Measurements from ENCODE around the gene CRTC3. TPM values are rescaled to one million over a fixed set of nuclear protein-coding genes. Genes with fewer than 3 reads are reported as not detected.
A peak's percentile ranks its signal among the peaks of the same experiment; 100 is the strongest.
"Not testable (repeated sequence)": the region's sequence is repeated elsewhere in the genome, so short reads cannot be mapped to it uniquely, and the experiment has no call there.

The CRTC3 gene
- total RNA-seq, 1 experiment from 2014 or later = 10.8 TPM

DNA sequence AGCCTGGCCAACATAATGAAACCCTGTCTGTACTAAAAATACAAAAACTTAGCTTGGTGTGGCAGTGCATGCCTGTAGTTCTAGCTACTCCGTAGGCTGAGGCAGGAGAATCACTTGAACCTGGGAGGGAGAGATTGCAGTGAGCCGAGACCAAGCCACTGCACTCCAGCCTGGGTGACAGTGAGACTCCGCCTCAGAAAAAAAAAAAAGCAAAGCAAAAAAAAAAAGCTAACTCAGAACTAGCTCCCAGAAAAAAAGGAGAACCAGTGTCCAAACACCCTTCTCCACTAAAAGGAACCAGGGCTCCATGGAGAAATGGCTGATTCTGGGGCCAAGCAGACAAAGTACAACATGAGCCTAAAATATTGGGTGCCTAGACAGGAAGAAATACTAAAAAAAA lies 16.7 kb upstream of the CRTC3 start:
- in situ Hi-C loops (cut with HindIII; ENCODE audit: low pct_unique_long_range_greater_than_20kb, low sequenced_read_pairs) = no loop called here

DNA sequence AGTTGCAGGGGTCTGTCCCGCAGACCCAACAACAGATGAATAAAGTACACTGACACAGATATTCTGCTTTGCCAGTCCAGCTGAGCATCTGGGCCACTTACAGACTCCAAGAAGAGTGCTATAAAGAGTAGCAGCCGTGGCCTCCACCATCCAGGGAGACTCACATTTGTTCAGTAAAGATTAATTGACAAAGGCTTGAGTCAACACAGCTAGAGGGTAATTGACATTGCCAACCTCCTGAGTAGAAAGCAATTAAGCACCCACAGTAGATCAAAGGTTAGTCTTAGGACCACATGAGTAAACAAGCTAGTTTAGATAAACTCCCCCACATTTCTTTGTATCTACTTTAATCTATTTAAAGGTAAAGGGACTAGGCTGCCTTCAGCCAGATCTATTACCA lies 16.3 kb upstream of the CRTC3 start:
- in situ Hi-C loops (cut with HindIII; ENCODE audit: low pct_unique_long_range_greater_than_20kb, low sequenced_read_pairs) = no loop called here
- no peak for DNase-seq (ENCODE audit: low read depth, low spot score)

More for the DNA sequence above, 16.7 kb upstream of the CRTC3 start:
- no peak for DNase-seq (ENCODE audit: low read depth, low spot score)

DNA sequence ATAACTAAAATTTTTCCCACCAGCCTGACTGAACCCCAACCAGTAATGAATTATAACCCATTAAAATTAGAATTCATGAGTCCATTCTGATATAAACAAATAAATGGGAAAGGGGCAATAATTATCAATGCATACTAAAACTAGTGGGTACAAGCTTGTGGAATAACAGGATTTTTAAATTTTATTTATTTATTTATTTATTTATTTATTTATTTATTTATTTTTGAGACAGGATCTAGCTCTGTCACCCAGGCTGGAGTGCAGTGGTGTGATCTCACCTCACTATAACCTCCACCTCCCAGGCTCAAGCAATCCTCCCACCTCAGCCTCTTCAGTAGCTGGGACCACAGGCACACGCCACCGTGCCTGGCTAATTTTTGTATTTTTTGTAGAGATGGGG lies 15.8 kb upstream of the CRTC3 start:
- in situ Hi-C loops (cut with HindIII; ENCODE audit: low pct_unique_long_range_greater_than_20kb, low sequenced_read_pairs) = not testable (repeated sequence)

DNA sequence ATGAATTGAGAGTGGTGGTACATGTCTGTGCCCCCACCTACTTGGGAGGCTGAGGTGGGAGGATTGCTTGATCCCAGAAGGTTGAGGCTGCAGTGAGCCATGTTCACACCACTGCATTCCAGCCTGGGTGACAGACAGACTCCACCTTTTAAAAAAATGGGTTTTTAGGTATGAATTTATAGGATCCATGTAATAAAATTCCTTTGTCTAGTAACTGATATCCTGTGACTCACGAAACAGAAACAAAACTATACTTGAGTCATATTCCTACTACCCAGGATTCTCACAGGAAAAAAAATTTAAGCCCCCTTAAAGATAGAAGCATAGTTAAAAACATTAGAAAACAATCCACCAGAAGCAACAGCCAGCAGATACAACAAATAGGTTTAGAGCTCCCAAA lies 10.0 kb upstream of the CRTC3 start:
- in situ Hi-C loops (cut with HindIII; ENCODE audit: low pct_unique_long_range_greater_than_20kb, low sequenced_read_pairs) = no loop called here
- no peak for DNase-seq (ENCODE audit: low read depth, low spot score)

More for the DNA sequence above, 15.8 kb upstream of the CRTC3 start:
- DNase-seq (ENCODE audit: low read depth, low spot score) = not testable (repeated sequence)

DNA sequence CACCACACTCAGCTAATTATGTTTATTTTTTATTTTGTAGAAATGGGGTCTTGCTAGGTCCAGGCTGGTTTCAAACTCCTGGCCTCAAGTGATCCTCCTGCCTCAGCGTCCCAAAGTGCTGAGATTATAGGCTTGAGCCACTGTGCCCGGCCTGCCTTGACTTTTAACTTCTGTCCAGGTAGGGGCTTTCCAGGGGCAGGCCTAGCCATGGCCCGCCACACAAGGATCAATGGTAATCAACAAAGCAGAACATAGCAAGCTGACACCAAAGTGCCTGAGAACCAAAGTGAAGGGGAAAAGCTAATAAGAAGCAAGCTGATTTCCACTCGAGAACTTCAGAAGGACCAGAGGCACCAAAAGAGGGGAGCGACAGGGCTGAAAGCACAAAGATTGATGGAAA lies 9.4 kb upstream of the CRTC3 start:
- no peak for DNase-seq (ENCODE audit: low read depth, low spot score)
- in situ Hi-C loops (cut with HindIII; ENCODE audit: low pct_unique_long_range_greater_than_20kb, low sequenced_read_pairs) = no loop called here

DNA sequence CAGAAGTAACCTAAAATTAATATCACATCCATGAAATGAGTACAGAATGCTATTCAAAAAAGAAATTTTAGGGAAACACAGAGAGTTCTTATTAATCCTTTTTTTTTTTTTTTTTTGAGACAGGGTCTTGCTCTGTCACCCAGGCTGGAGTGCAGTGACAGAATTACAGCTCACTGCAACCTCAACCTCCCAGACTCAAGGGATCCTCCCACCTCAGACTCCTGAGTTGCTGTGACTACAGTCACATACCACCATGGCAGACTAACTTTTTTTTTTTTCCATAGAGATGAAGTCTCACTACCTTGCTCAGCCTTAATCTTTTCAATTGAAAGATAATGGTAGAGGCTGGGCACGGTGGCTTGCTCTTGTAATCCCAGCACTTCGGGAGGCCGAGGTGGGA lies 6.3 kb upstream of the CRTC3 start:
- no peak for DNase-seq (ENCODE audit: low read depth, low spot score)
- in situ Hi-C loops (cut with HindIII; ENCODE audit: low pct_unique_long_range_greater_than_20kb, low sequenced_read_pairs) = no loop called here

DNA sequence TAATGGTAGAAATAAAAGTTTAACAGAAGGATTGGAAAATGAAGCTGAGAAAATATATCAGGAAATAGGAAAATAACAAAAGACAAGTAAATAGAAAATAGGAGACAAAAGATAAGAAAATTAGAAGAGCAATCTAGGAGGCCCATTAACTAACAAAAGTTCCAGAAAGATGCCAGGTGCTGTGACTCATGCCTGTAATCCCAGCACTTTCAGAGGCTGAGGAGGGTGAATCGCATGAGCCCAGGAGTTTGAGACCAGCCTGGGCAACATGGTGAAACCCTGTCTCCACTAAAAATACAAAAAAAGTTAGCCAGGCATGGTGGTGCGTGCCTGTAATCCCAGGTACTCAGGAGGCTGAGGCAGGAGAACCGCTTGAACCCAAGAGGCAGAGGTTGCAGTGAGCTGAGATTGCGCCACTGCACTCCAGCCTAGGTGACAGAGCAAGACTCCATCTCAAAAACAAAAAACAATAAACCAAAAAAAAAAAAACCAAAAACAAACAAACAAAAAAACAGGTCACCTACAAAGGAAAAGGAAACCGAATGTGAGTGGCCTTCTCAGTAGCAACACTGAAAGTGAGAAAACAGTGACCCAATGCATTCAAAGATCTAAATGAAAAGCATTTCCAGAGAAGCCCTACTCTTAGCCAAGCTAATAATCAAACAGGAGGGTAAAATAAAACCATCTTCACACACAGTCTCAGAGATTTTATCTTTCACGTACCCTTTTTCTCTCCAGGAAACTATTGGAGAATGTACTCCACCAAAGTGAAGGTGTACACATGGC lies 5.5 kb upstream of the CRTC3 start:
- DNase-seq (ENCODE audit: low read depth, low spot score); in situ Hi-C loops (cut with HindIII; ENCODE audit: low pct_unique_long_range_greater_than_20kb, low sequenced_read_pairs): not testable (repeated sequence)

DNA sequence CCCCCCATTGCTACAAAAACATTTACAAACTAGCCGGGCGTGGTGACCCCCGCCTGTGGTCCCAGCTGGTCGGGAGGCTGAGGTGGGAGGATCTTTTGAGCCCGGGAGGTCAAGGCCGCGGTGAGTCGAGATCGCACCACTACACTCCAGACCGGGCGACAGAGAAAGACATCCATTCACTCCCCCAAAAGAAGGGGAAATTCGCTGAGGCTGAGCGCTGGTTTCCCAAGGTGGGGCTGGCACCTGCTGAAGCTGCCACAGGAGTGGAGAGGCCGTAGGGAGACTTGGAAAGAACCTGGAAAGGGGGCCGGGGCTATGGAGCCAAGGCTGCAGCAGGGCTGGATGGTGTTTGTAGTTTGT lies 732 bp upstream of the CRTC3 start:
- DNase-seq (ENCODE audit: low read depth, low spot score) = no peak
- in situ Hi-C loops (cut with HindIII; ENCODE audit: low pct_unique_long_range_greater_than_20kb, low sequenced_read_pairs) = no loop called here

DNA sequence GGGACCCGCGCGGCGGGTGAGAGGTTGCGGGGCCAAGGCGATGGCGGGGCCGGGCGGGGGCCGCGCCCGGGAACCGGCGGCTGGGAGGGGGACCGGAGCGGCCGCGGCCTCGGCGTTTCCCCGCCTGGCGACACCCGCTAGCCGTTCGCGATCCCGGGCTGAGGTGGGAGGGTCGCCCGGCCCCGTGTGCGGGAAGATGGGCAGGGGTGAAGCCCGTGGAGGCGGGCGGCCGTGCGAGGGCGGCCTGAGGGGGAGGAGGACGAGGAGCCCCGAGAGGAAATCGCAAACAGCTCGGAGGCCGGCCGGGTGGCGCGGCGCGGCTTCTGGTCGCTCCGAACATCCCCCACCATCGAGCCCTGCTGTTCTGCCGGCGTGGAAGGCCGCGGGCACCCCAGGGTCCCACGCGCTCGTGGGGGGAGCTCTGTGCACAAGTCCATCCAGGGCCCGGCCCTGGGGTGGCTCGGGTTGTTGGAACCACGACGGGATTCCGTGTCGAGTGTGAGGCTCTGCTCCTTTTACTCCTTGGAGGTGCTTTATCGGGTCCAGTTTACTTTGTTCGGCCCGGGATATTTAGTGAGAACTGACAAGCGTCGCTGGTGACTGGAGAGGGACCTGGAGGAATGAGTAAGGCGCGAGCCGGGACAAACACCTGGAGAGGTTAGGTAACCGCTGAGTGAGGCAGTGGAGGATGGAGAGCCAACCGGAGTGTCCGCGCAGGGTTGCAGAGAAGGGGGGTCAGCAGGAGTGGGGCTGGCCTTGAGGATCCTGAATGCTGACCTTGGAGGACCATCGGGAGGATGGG lies 728 bp downstream of the CRTC3 start:
- in situ Hi-C loops (cut with HindIII; ENCODE audit: low pct_unique_long_range_greater_than_20kb, low sequenced_read_pairs) = no loop called here
- DNase-seq (ENCODE audit: low read depth, low spot score) = no peak

DNA sequence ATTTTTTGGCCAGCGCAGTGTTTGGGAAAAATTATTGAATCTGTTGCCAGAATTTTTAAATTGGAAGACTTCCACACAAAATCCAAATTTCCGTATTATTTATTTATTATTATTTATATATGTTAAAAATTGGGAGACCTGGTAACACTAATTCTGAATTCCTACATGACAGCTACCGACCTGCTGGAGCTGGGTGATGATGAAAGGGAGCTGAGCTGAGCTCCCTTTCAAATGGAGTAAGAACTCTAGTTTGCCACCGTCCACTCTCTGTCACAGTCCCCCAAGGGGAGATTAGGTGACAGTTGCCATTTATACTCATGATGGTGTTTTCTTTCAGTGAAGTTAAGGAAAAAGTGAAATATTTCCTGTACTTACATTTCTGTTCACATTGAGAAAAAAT lies 1.4 kb downstream of the CRTC3 start:
- no peak for DNase-seq (ENCODE audit: low read depth, low spot score)
- in situ Hi-C loops (cut with HindIII; ENCODE audit: low pct_unique_long_range_greater_than_20kb, low sequenced_read_pairs) = no loop called here

DNA sequence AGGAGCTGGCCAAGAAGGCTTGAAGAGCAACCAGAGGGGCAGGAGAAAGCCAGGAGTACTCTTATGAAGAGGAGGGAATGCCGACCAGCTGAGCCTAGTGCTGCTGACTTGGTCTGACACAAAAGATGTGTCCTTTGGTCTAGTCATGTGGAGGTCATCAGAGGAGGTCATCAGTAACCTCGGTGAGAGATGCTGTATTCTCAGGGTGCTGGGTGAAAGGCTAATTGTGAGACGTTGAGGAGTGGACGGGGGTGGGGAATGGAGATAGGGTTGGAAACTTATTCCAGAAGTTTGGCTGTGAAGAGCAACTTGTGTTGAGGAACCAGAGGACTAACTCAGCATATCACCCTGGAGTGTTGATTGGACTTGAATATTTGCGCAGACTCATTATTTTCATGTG lies 5.5 kb downstream of the CRTC3 start:
- in situ Hi-C loops (cut with HindIII; ENCODE audit: low pct_unique_long_range_greater_than_20kb, low sequenced_read_pairs) = no loop called here
- peak; percentile 39 for DNase-seq (ENCODE audit: low read depth, low spot score)

DNA sequence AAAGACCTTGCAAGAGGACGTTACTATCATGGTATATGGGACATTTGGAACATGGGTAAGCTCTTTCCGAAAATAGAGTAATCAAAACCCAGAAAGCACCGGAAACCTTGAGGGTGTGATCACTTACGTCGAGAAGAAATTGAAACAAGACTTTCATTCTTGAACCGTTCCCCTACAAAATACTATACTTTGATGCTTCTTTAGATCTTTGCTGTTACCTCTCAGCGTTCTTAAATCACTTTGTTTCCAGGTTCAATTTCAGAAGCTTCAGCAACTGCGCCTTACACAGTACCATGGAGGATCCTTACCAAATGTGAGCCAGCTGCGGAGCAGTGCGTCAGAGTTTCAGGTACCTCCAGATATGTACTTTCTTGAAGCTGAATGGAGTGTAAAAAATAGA lies 10.1 kb downstream of the CRTC3 start:
- in situ Hi-C loops (cut with HindIII; ENCODE audit: low pct_unique_long_range_greater_than_20kb, low sequenced_read_pairs) = no loop called here
- DNase-seq (ENCODE audit: low read depth, low spot score) = no peak

DNA sequence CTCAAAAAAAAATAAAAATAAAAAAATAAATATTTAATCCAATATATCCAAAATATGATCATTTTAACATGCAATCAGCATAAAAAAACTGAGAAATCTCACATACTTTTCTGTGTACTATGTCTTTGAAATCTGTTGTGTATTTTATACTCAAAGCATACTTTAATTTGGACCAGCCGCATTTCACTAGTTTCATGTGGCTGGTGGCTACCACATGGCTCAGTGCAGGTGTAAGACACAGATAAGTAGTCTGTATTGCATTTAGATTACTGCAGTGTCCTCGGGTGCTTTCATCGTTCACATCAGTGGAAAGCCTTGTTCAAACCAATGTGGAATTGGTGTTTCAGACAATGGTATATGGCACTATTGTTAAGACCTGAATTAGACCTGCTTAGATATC lies 11.0 kb downstream of the CRTC3 start:
- no peak for DNase-seq (ENCODE audit: low read depth, low spot score)
- in situ Hi-C loops (cut with HindIII; ENCODE audit: low pct_unique_long_range_greater_than_20kb, low sequenced_read_pairs) = no loop called here

DNA sequence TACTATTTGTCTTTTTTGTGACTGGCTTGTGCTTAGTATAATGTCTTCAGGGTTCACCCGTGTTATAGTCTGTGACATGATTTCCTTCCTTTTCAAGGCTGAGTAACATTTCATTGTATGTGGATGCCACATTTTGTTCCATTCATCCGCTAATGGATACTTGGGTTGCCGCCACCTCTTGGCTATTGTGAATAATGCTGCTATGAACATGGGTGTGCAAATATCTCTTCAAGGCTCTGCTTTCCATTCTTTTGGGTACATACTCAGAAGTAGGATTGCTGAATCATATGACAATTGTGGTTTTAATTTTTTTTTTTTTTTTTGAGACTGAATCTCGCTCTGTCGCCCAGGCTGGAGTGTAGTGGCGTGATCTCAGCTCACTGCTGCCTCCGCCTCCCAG lies 15.4 kb downstream of the CRTC3 start:
- DNase-seq (ENCODE audit: low read depth, low spot score) = no peak
- in situ Hi-C loops (cut with HindIII; ENCODE audit: low pct_unique_long_range_greater_than_20kb, low sequenced_read_pairs) = no loop called here

DNA sequence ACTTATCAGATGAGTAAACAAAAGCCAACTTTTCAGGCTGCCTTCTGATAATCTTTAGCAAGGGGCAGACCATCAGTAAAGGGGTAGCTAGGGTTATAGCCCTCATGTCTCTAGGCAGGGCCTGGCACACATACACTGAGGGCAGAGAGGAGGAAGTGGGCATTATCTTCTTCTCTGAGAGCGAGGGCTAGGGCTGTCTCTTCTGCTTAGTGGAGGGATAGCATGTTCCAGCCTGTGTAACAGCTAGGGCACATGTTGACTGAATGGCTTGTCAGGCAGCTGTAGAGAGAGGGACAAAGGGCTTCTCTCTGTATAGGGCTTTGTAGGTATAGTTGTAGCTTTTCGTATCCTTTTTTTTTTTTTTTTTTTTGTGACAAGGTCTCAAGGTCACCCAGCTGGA lies 17.8 kb downstream of the CRTC3 start:
- DNase-seq (ENCODE audit: low read depth, low spot score) = no peak
- in situ Hi-C loops (cut with HindIII; ENCODE audit: low pct_unique_long_range_greater_than_20kb, low sequenced_read_pairs) = no loop called here

DNA sequence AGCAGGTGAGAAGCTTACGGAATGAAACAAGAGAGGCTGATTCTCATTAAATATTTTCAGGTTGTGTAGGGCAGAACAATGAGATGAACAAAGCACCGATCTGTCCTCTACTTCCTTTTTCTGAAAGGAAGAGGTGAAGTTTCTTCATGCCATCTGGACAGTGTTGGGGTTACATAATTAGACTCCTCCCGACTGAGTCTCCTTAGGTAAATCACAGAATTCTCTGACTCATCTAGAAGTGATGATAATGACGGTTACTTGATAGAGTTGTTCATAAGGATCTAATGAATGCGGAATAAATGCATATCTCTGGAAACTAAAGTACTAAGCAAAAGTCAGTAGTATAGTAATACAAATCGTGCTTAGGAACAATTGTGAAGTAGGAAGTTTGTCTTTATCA lies 21.2 kb downstream of the CRTC3 start:
- in situ Hi-C loops (cut with HindIII; ENCODE audit: low pct_unique_long_range_greater_than_20kb, low sequenced_read_pairs) = no loop called here
- no peak for DNase-seq (ENCODE audit: low read depth, low spot score)

DNA sequence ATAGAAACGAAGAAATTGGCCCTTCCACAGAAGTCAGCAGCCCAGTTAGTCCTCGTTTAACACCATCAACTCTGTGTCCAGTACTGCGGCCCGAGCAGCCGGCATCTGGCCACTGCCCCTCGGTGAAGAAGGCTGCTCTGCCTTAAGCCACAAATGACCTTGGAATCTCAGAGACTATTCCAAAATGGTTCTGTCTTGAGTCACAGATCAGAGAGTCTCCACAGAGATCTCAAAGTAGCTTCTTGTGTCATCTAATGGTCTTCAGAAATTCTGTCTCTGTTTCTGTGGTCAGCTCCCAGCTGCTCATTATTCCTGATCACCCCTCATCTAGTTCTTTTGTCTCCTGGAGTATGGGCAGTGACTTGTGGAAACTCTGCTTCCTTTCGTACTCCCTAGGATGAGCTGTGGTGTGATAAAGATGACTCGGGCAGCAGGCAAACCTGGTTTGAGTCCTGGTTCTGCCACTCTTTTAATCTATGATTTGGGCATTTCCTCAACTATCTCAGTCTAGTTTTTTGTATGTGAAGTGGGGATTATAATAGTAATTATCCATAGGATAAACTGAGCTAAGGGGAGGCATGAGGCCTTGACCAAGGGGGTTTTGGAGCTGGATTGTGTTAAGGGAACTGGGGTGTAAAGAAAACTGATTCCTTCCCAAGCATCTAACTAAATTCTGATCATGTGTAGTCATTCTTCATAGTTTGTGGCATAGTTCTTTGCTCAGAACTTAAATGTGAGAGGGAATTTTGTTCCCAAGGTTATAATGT lies 22.6 kb downstream of the CRTC3 start:
- in situ Hi-C loops (cut with HindIII; ENCODE audit: low pct_unique_long_range_greater_than_20kb, low sequenced_read_pairs) = no loop called here
- DNase-seq (ENCODE audit: low read depth, low spot score) = no peak

DNA sequence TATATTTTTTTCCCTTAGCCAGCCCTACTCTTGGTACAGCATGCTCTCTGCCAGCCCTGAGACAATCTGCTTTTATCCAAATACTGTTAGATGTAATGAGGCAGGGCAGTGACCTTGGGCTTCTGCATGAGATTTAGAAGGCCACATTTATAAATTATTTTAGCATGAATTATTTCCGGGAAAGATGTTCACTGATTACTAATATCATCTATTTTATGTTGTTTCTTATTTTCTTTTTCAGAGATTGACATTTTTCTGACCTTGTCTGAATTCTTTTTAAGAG lies 23.1 kb downstream of the CRTC3 start:
- in situ Hi-C loops (cut with HindIII; ENCODE audit: low pct_unique_long_range_greater_than_20kb, low sequenced_read_pairs) = no loop called here
- no peak for DNase-seq (ENCODE audit: low read depth, low spot score)
